Neural progenitor cell (in vitro differentiated cells): ENCODE measurements around the gene C3orf33.

Experiments used
- CTCF ChIP-seq: fragments of 200-600 bp; sonication (generic); IDR thresholded peaks from 2 replicates; pipeline ENCODE4 v1.5.1; 2017; ENCODE audit warnings: antibody characterized with exemption, mild to moderate bottlenecking
- EZH2 ChIP-seq: fragments of 200-600 bp; sonication (generic); IDR thresholded peaks from 2 replicates; pipeline ENCODE4 v1.6.1; 2017; ENCODE audit warnings: antibody characterized with exemption, mild to moderate bottlenecking, moderate library complexity
- EZH2phosphoT487 ChIP-seq: fragments of 200-600 bp; sonication (generic); IDR thresholded peaks from 2 replicates; pipeline ENCODE4 v1.6.1; 2017; ENCODE audit warnings: antibody characterized with exemption

- TF ChIP-seq CTCF (peak; percentile 26), EZH2 (no peak), EZH2phosphoT487 (no peak)
These were observed 47.4 kb upstream of the C3orf33 start for GRCh38 chr3:155853214-155854140.
